HG03097 (cell line): Measurements from ENCODE around the gene KRTAP26-1.

Source experiments
- ATAC-seq: cut with Tn5 transposase; IDR thresholded peaks from one replicate; pipeline ENCODE4 v1.9.1; 2021; ENCODE audit not compliant: unreplicated experiment, low FRiP score

The KRTAP26-1 gene

DNA sequence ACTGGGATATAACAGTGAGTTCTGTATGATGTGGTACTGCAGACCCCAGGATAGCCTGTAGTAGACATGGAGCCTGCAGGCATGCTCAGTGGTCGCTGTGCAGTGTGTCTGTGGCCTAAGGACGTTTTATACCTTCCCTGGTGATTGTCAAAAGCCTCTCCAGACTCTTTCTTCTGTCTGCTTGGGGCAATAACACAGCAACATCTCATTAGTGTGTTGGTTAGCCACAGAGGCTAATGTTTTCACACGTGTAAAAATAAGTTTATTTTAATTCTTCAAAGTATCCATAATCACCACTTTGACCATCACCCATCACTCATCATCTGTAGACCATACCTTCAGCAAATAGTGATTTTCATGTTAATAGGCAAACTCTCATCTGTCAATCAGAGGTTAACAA is 37.3 kb downstream of the KRTAP26-1 start, which contains the start of gene KRTAP24-1:
Gene KRTAP24-1, minus strand, starts transcription at position 101 of the 400 bp plus-strand sequence. Its CDS starts 18 bp downstream, at position 83.
- no peak for ATAC-seq

DNA sequence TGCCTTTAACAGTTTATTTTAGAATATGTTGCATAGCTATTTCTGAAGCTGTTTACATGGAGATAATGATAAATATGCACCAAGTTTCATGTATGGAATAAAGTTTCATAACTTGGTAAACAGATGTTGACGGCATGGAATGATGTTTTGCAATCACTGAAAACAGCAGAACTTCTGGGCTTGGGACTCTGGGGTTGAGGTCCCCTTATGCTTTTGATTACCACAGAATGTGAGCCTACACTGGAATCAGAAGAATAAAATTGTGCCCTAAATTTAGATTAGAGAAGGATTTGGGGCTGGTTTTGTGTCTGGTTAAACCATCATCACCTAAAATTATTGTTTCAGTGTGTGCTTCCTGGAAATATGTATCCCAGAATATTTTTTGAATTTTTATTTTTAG is 48.5 kb downstream of the KRTAP26-1 start:
- ATAC-seq = no peak

DNA sequence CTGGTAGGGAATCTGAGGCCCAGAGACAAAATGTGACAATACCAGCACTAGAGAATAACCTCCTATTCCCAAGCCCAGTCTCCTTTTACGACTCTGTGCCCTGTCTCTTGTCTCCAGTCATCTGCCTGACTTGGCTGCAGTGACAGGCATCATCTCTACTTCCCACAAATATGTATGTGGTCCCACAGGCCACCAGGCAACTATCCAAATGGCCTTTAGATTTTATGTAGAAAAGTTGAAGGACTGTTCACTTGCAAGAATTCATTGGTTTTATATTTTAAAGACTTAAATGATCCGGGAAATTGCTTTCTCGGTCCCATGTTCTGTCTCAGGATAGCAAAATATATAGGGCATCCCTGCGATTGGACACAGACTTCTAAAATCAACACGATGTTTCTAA is 49.0 kb downstream of the KRTAP26-1 start:
- no peak for ATAC-seq

DNA sequence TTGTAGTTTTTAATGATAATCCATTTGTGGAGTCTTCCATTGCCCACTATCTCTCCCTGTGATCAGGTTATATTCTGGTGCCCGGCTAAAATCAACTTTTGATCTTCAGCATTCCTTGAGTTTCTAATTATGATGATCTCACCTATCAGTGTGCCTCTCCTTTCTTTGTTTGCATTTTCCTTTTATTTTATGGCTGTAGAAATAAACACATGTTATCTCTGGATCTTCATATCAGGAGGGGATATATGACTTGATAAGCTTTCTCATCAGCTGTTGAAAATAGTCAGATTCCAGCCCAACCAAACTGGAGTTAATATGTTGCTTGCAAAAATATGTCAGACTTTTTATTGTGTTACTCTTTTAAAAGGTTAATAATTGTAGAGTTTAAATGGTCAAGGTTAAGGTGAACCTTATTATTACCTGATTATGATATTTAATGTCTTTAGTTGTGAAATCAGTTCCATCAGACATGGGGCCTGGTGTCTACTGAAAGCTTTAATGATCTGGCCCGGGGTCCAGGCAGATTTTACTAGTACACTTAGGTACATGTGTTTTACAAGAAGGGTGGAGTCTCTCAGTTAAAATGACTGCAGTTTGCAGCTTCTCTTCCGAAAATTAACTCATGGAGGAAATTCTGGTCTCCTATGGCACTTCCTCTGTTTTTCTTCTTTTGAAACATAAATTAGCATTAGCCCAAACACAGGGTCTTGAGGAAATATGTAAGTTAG is 50.1 kb downstream of the KRTAP26-1 start:
- ATAC-seq = no peak
